Activated CD8-positive, alpha-beta memory T cell treated with anti-CD3 and anti-CD28 coated beads for 24 hours (primary cell): ENCODE measurements around the gene BACH2.
"Not testable (repeated sequence)": the region's sequence is repeated elsewhere in the genome, so short reads cannot be mapped to it uniquely, and the experiment has no call there.

ENCODE experiments used
- DNase-seq: peaks from one replicate; pipeline ENCODE4 v3.0.0-alpha.2; 2020

The BACH2 gene

DNA sequence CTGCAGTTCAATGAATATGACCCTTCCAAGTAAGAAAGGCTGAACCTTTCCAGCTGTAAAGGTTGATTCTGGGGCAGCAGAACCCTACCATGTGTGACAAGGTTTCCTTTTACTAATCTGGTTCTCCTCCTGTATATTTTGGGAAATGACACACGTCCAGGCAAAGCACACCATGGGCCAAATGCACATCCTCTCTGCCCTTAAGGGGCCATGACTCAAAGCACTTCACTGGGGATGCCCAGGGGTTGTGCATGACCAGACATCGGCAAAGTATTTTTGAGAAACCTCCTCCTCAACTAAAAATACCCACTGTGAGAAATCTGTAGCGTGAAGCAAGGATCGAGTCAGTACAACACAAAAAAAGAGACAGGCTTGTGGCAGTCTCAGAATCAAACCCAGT lies 174.7 kb downstream of the BACH2 start:
- no peak for DNase-seq

DNA sequence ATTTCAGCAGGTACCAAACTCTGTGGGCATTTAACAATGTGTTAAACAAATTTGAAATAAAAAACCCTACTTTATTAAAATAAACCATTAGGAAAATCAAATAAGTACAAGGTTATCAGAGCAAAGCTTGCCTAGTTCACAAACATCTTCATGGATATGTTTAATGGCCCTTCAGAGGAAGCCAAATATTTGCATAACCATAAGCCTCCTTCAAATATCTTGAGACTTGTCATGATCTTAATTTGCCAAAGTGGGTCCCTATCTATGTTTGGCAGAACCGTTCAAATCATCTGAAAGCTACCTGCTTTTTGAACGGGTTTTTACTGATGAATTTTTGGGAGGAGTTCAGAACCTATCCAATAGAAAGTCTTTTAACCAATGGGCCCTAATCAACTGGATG lies 176.3 kb downstream of the BACH2 start:
- no peak for DNase-seq

DNA sequence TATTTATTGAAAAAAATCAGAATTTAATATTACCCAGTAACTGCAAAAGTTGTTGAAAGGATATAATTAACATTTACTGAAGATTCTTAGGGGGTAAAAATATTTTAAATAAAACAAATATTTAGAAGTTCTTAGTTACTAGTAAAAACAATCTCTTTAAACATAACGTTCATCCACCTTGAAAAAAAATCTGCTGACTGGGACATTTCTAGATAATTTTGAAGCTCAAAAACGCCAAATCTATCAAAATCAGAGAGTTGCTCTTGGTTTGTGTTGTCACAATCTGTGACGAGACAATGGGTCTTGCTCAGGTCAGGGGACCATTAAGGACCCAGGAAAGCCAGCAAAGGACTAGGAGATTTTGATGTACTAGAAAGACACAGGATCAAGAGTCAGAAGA lies 177.0 kb downstream of the BACH2 start:
- no peak for DNase-seq

DNA sequence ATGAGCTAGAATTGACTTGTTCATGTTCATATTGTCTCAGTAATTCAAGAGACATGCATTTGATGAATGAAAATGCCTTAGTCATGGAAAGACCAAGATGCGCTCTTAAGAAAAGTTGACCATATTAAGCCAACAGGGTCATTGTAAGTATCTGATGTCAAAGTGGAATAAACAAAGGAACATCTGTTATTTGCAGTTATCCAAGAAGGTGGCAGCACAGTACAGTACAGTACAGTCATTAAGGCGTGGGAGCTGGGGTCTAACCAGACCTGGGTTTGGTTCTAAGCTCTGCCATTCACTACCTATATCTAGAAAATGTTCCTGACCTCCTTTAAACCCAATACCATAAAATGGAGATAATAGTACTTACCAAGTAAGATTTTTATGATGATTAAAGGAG lies 178.1 kb downstream of the BACH2 start:
- DNase-seq = no peak

DNA sequence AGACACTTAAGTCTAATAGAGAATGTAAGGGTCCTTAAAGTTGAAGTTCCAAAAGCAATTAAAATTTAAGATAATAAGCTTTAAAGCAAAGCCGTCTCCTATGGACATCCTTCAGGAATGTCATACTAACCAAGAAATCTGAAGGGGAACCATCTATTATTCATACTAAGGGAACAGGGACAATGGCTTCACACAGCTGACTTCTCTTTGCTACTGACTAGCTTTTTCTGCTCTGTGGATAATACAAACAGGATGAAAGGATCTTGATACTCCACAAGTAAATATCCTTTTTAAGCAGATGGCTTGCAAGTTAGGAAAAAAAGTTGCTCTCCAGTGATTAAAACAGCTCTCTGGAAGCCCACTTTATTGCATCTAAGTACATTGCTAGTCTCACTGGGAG lies 178.6 kb downstream of the BACH2 start:
- no peak for DNase-seq

DNA sequence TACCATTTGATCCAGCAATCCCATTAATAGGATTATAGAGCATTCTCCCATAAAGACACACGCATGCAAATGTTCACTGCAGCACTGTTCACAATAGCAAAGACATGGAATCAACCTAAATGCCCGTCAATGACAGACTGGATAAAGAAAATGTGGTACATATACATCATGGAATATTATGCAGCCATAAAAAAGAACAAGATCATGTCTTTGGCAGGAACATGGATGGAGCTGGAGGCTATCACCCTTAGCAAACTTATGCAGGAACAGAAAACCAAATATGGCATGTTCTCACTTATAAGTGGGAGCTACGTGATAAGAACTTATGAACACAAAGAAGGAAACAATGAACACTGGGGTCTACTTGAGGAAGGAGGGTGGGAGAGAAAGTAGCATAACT lies 180.5 kb downstream of the BACH2 start:
- not testable (repeated sequence) for DNase-seq

DNA sequence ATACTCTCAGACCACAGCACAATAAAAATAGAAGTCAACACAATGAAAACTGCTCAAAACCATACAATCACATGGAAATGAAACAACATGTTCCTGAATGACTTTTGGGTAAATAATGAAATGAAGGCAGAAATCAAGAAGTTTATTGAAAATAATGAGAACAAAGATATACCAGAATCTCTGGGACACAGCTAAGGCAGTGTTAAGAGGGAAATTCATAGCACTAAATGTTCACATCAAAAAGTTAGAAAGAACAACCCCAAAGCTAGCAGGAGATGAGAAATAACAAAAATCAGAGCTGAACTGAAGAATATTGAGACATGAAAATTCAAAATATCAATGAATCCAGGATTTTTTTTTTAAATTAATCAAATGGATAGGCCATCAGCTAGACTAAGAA lies 183.3 kb downstream of the BACH2 start:
- DNase-seq = no peak

DNA sequence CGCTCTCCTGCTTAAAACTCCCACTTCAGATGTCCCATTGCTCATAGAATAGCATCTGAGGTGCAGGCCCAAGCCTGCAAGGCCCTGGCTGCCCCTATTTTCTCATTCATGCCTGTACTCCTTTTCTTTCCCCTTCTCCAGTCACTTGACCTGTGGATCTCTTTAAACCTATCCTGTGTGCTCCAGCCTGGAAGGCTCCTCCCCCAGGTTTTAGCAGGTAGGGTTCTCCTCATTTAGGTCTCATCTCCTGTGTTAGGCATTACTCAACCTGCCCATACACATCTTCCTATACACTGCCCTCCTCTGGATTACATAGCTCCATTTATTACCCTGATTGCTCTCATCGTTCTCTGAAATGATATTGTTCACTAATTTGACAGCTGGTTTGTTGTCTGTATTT lies 185.3 kb downstream of the BACH2 start:
- no peak for DNase-seq

DNA sequence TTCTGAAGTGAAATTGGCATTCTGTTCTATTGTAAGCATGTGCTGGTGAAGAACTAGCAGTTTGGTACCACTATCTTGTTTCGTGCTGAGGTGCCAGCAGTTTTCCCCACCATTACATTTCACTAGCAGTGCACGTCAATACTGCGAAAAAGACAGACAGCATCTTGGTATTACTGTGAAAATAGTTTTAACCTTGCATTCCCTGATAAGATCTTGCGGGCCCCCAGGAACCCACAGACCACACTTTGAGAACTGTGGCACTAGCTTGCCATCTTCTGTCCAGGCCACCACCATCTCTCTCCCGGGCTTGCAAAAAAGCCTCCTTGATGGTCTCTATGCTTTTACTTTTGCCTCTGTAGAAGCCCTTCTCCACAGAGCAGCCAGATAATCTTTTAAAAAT lies 185.7 kb downstream of the BACH2 start:
- peak; percentile 78 for DNase-seq

DNA sequence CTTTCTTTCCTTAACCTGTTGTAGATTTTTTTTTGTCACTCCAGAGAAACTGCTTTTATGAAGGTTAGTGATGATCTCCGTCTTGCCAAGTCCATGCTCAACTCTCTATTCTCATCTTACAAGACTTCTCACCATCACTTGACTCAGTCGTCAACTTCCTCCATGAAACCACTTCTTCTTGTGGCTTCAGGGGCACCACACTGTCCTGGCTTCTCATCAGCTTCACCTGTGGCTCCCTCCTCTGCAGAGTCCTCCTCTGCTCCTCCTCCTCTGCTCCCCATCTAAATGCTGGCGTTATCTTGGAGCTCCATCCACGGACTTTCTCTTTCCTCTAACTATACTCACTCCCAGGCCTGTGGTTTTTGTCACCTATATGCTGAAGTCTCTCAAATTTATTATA lies 187.5 kb downstream of the BACH2 start:
- DNase-seq = no peak

DNA sequence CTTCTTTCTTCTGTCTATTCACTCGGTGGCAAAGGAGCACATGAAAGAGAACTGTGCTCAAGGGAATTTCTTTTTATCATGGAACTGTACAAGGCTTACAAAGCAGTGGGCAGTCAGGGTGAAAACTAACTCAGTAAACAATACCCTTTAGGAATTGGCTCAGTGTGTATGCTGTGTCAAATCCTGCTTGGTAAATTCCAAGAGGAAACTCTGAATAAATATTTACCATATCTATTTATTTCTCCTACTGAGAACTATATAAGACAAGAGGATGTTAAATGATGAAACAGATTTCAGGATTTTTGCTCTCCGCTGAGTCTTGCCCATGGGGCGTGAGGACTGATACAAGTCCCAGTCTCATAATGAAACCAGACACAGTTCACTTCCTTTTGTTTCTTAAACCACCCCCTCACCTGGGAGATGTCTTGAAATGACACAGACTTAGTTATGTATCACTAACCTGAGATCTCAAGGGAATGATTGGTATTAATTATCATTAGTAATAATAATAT lies 188.8 kb downstream of the BACH2 start:
- no peak for DNase-seq

DNA sequence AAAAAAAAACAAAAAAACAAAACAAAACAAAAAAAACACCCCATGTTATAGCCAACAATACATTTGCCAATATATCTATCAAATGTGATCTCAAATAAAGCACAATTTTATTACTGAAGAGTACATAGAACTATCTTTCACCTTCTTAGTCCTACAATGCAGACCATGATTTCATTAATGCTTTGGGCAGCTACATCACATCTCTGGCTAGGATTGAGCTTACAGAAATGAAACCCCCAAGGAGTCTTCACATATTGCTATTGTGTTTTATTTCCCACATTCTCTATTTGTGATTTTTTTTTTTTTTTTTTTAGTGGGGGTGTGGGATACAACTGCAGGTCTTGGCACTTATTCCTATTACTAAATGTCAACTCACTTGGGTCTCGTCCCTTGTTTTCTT lies 189.3 kb downstream of the BACH2 start:
- no peak for DNase-seq

DNA sequence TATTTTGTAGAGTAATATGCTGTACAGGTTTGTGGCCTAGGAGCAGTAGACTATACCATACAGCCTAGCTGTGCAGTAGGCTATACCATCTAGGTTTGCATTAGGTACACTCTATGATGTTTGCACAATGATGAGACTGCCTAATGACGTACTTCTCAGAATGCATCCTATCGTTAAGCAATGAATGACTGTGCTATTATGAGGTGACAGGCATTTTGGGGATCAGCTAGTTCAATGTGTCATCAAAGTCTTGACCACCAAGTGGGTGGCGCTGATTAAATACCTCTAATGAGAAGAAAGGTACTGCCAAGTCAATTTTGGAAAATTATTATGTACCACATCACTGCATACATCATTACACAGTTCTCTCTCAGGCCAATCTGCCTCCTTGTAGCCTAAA lies 190.2 kb downstream of the BACH2 start:
- no peak for DNase-seq

DNA sequence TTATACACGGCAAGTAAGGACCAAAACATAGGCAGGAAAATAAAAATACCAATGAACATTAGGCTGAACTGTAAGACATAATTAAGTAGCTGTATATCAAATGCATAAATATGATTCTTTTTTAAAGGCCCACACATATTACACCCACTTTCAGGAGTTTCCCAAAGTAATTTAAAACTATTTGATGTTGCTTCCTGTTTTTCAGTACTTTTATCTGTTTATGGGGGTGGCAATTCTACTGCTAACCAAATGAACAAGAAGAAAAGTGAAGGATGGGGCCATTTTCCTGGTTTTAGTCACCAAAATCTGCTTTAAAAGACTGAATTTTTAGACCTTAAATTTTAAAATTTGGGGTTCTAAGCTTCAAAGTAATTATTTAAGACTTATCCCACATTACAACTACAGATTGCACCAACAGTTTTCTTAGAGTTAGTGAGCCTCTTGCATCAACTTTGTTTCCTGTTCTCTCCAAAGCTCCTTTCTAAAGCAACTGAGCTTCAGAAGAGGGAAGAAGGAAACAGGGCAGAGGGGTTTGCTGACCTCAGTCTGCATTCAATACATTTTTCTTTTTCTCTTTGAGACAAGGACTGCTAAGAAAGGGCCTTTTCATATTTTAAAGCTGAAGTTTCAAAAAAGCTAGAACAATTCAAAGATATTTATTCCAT lies 191.0 kb downstream of the BACH2 start:
- DNase-seq = no peak

DNA sequence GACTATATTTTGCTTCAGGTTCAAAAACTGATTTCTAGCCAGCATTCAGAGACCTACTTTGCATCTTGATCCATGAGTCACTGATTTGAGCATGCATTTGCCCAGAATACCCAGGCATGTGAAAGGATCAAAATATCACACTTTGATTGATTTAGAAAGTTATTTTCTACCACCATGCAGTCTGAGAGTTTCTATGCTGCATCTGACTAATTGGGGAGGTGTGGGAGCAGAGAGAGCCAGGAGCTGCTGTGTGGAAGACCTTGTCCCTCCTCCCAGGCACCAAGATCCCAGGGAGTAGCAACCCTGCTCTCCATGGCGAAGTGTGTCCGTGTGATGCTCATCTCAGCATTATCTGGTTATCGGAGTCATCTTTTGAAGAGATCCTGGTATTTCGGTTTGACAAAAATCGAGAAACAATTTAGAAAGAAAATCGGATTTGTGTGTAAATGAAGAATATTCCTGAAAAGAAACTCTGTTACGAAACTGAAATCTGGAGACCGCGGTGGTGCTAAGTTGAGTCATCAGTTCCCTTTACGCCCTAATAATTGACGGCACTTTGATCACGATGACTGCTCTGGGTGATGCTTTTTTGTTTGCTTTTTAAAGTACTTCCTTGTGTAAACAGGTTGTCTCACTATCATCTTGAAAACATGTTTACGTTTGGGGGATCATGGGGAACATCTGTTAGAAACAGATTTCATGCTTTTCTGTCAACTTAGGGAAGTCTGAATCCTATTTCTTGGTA lies 193.4 kb downstream of the BACH2 start:
- DNase-seq = no peak

DNA sequence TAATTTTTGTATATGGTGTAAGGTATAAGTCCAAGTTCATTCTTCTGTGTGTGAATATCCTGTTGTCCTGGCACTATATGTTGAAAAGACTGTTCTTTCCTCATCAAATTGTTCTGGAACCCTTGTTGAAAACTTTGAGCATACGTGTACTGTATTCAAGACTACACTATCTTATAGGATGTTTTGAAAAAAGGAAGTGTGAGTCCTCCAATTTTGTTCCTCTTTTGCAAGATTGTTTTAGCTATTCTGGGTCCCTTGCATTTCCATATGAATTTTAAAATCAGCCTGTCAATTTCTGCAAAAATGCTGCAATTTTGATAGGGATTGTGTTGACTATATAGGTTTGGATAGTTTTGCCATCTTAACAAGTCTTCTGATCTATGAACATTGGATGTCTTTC lies 195.2 kb downstream of the BACH2 start:
- no peak for DNase-seq

DNA sequence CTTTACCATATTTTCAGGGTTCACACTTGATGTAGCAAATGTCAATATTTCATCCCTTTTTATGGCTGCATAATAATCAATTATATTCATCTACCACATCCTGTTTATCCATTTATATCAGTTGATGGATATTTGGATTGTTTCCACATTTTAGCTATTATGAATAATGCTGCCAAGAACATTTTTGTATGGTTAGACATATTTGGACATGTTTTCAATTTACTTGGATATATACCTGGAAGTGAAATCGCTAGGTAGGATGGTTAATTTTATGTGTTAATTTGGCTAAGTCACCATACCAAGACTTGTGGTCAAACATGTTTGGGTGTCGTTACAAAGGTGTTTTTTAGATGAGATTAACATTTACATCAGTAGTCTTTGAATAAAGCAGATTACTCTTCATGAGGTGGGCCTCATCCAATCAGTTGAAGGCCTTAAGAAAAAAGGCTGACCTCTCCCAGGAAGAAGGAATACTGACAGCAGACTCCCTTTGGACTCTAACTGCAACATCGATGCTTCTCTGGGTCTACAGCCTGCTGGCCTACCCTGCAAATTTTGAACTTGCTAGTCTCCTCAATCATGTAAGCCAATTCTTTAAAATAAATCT lies 196.5 kb downstream of the BACH2 start:
- DNase-seq = no peak

DNA sequence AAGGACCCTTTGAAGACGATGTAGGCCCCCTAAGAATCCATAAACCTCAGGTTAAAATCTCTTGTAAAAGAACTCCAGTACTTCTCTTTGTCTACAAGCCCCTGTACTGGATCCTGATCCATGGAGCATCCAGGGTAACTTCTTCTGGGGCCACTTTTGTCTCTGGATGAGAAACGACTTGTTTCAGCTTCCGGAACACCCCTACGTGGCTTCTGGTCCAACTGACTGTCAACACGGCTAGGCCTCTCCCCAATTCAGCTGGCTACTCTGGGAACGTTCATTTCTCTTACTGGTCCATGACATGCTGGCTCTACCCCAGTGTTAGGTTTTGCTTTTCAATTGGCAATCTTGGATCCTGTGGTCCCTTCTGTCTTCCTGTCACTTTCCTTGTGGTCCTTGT lies 198.0 kb downstream of the BACH2 start:
- no peak for DNase-seq

DNA sequence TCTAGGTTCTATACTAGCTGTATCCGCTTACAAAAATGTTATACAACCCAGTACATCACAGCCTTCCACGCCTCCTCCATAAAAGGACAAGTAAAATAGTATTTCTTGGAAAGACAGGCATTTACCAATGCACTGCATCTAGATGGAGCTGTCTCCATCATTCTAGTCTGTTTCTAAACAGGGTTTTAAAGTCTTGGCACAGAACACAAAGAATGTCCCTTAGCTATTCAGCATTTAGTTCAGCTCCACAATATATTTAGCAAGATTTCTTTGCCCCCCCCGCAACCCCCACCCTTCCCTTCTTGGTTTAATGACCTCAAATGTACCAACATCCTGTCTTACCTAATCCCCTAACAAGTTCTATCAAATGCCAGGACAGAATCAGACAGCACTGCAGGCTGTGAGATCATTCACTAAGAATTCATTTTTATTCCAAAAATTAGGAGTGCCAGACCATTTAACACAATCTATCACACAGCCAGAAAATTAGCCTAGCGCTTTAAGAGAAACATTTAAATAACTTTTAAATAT lies 198.6 kb downstream of the BACH2 start:
- DNase-seq = no peak

DNA sequence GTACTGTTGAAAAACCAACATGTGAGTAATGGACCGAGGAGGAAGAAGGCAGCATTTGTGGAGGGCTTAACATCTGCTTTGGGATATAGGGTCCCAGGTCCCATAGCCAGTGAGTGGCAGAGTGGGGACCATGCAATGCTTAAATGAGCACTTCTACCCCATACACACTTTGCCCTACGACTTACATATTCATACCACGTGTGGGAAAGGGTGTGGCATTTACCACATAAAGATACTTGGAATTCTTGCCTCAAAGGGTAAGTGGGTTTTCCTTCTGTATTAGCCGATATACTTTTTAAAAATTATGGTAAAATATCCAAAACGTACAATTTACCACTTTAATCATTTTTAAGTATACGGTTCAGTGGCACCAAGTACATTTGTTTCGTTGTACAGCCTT lies 199.3 kb downstream of the BACH2 start:
- no peak for DNase-seq

DNA sequence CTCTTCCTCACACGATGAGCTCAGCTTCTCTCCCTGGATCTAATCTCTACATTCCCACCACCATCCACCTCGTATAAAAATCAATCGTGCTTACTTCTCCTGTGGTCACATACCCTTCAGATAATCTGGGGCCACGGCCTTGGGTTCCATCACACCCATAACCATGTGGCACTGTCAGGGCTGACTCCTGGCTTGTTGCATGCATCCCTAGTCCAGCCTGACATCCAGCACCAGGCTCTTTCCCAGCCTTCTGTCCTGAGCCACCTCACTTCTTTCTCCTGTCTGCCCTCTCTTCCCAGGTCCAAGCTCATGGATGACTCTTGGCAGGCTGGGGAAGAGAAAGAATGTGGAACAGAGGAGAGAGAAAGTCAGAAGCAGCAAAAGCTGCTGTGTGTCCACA lies 199.8 kb downstream of the BACH2 start:
- no peak for DNase-seq

DNA sequence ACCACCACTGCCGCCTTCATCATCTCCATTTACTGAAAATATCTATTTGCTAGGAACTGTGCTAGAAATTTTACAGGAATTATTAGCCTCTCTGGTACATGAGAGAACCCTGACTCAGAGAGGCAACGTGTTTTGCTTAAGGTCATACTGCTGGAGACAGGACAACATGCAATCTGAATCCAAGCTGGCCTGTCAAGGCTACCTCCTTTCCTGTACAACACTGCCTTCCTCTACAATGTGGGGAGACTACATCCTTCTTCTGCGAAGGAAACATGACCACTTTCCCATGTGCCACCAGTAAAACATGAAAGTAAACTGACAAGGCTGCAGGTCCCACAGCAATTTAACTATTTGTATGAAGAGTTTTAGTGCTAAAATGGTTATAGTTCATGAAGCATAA lies 200.9 kb downstream of the BACH2 start:
- no peak for DNase-seq

DNA sequence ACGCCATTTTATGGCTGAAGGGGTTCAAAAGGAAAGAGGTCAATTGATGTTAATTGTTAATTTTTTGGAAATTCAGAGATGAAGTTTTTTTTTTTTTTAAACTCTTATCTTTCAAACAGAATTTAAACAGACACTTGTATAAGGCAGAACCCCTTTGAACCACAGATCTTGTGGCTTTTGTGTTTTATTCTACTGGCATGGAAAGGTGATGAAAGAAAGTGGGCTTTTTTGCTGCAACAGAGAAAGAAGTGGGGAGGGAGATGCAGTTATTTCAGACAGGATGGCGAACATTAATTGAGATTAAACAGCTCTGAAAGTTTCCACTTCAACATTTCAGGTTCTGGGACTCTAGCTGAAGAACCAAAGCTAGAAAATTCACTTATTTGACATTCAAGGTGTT lies 201.5 kb downstream of the BACH2 start:
- DNase-seq = no peak

DNA sequence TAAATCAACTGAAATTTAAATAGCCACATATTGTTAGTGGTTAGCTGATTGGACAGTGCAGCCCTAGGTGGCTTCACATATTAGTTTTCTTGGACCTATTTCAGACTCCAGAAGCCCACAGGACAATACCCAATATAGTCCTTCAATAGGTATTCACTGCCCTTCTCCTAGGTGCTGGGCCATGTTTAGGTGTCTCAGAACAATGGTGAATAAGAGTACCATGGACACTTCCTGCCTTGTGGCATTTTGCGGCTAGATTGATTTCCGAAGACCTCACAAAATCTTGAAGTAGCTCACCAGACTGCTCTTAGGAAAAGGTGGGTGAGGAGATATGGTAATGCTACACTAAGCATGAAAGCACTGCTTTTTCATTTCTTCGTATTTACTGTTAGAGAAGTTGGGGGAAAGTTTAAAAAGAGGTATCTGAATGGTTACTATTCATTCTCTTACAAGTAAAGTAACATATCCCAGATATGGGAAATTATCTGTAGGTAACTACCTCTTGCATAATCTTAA lies 203.0 kb downstream of the BACH2 start:
- DNase-seq = no peak
